ENCODE measurements around the gene NNAT.

DNA sequence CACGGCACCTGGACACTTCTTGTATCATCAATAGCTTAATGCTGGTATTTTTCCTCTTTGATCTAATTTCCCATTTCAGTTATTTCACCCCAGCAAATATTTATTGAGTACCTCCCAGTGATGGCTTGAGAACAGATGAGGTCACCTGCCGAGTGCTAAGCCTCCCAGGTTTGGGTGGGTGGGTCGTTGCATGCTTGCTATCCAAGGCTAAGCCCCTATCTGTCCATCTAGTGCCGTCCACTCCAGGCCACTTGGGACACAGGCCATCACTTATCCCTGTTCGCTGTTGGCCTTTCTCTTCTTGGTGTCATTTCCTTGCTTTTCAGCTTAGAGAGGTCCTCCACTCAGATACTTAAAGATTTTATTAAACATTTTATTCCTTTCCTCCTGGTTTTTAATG is 10.8 kb upstream of the NNAT start:
- no peak for TF ChIP-seq CTCF (IDR thresholded peaks at IDR 0.05)
- no peak for TF ChIP-seq POLR2A (IDR thresholded peaks at IDR 0.05)
- TF ChIP-seq EP300 (IDR thresholded peaks at IDR 0.05): no peak
- TF ChIP-seq POLR2AphosphoS5 (IDR thresholded peaks at IDR 0.05): no peak

Measured in stomach (tissue), 4 donors.